DMS153 treated with DMSO at 0.1 percent for 48 hours (cell line): ENCODE results near the gene MOV10.
A peak's percentile ranks its signal among the peaks of the same experiment; 100 is the strongest.

Experiments used
- DNase-seq: peaks from one replicate; lab custom pipeline; 2025; ENCODE audit not compliant: unreplicated experiment; lab: John Stamatoyannopoulos, UW

MOV10 gene

GRCh38 chr1:112674986-112675727, 698 bp downstream of the MOV10 start:
- peak; percentile 11 for DNase-seq

GRCh38 chr1:112675728-112676381, 1.4 kb downstream of the MOV10 start:
- DNase-seq = no peak

- no peak for DNase-seq
Measured at GRCh38 chr1:112676543-112676942, 2.1 kb downstream of the MOV10 start.

- DNase-seq = no peak
Measured at GRCh38 chr1:112677501-112677900, 3.0 kb downstream of the MOV10 start.

GRCh38 chr1:112678605-112679004, 4.1 kb downstream of the MOV10 start:
- DNase-seq = no peak

GRCh38 chr1:112685913-112686312, 11.5 kb downstream of the MOV10 start:
- no peak for DNase-seq

GRCh38 chr1:112686417-112686816, 12.0 kb downstream of the MOV10 start:
- no peak for DNase-seq

- DNase-seq = no peak
Measured at GRCh38 chr1:112686835-112687234, 12.4 kb downstream of the MOV10 start.

GRCh38 chr1:112687361-112687760, 12.9 kb downstream of the MOV10 start:
- no peak for DNase-seq

GRCh38 chr1:112687785-112688496, 13.5 kb downstream of the MOV10 start:
- no peak for DNase-seq

GRCh38 chr1:112688781-112689193, 14.3 kb downstream of the MOV10 start:
- no peak for DNase-seq

- no peak for DNase-seq
Measured at GRCh38 chr1:112689196-112689841, 14.9 kb downstream of the MOV10 start.

- no peak for DNase-seq
Measured at GRCh38 chr1:112689842-112690237, 15.4 kb downstream of the MOV10 start.

GRCh38 chr1:112692681-112693080, 18.2 kb downstream of the MOV10 start:
- no peak for DNase-seq

- no peak for DNase-seq
Measured at GRCh38 chr1:112693821-112694220, 19.4 kb downstream of the MOV10 start.

- no peak for DNase-seq
Measured at GRCh38 chr1:112694363-112694929, 20.0 kb downstream of the MOV10 start.

- no peak for DNase-seq
Measured at GRCh38 chr1:112695276-112695675, 20.8 kb downstream of the MOV10 start.

GRCh38 chr1:112696578-112697314, 22.3 kb downstream of the MOV10 start:
- DNase-seq = no peak

- DNase-seq = no peak
Measured at GRCh38 chr1:112697781-112698201, 23.3 kb downstream of the MOV10 start.
